ENCODE results near the gene RIMBP2.

Gene RIMBP2

DNA sequence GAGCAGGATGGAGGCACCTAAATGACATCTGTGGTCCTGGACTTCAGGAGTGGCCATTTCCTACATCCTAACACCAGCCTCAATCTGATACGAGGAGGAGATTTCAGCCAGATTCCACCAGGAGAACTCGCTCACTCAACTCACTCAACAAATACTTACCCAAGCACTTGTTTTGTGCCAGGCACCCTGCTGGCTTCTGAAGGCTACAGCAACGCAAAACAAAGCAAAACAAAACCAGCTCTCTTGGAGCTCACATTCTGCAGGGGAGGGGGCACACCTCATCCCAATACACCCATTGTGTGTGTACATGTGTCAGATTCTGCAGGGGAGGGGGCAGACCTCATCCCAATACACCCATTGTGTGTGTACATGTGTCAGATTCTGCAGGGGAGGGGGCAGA, 233.7 kb downstream of the RIMBP2 start:
- Histone ChIP-seq H3K9ac (ENCODE audit: low read length) (no peak overlapping the region), H3K36me3 (ENCODE audit: control insufficient read depth, insufficient read depth, low read length) (no peaks in the 10 kb centered on the region), H3K4me1 (ENCODE audit: control insufficient read depth, insufficient read depth, low read length) (peaks cover 15% of the 10 kb centered on the region), H3K27me3 (ENCODE audit: control insufficient read depth, insufficient read depth, low read length) (no peaks in the 10 kb centered on the region), H3K4me3 (ENCODE audit: low read depth, low read length) (no peak overlapping the region), H3K9me3 (ENCODE audit: control insufficient read depth, insufficient read depth, low read depth, low read length) (no peaks in the 10 kb centered on the region), H3K27ac (ENCODE audit: low read depth, low read length) (no peak overlapping the region)

DNA sequence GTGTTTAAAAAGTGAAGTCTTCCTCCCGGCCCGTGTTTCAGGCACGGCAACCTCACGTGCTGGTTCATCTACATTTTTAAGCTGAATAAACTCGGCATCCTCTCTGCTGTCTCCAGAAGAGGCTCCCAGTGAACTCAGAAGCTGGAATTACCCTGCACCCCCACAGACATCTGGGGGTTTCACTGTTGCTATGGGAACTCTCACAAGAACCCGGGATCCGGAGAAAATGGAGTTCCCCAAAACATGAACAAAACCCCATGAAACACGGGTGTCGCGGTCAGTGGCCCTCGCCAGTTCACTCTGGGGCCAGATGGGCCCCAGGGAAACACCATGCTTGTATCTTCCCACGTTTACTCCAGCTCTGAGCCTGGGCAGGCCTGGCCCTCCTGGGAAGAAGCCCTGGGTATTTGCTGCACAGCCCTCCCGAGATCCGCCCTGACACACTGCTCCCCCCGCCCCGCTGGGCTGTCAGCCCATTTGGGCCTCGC, 234.7 kb downstream of the RIMBP2 start:
- H3K27ac ChIP-seq (ENCODE audit: low read depth, low read length) = no peak overlapping the region

GRCh38 chr12:130480887-130481286, 235.2 kb downstream of the RIMBP2 start:
- Histone ChIP-seq H3K27ac (ENCODE audit: low read depth, low read length) (no peak overlapping the region), H3K4me3 (ENCODE audit: low read depth, low read length) (no peak overlapping the region), H3K36me3 (ENCODE audit: control insufficient read depth, insufficient read depth, low read length) (no peaks in the 10 kb centered on the region), H3K4me1 (ENCODE audit: control insufficient read depth, insufficient read depth, low read length) (peaks cover 15% of the 10 kb centered on the region), H3K9ac (ENCODE audit: low read length) (no peak overlapping the region), H3K9me3 (ENCODE audit: control insufficient read depth, insufficient read depth, low read depth, low read length) (no peaks in the 10 kb centered on the region), H3K27me3 (ENCODE audit: control insufficient read depth, insufficient read depth, low read length) (no peaks in the 10 kb centered on the region)

More for the DNA sequence above, 234.7 kb downstream of the RIMBP2 start:
- Histone ChIP-seq H3K4me1 (ENCODE audit: control insufficient read depth, insufficient read depth, low read length) (peaks cover 15% of the 10 kb centered on the region), H3K4me3 (ENCODE audit: low read depth, low read length) (no peak overlapping the region), H3K9me3 (ENCODE audit: control insufficient read depth, insufficient read depth, low read depth, low read length) (no peaks in the 10 kb centered on the region), H3K9ac (ENCODE audit: low read length) (no peak overlapping the region), H3K36me3 (ENCODE audit: control insufficient read depth, insufficient read depth, low read length) (no peaks in the 10 kb centered on the region), H3K27me3 (ENCODE audit: control insufficient read depth, insufficient read depth, low read length) (no peaks in the 10 kb centered on the region)

GRCh38 chr12:130480231-130480630, 235.9 kb downstream of the RIMBP2 start:
- Histone ChIP-seq H3K27ac (ENCODE audit: low read depth, low read length) (no peak overlapping the region), H3K36me3 (ENCODE audit: control insufficient read depth, insufficient read depth, low read length) (no peaks in the 10 kb centered on the region), H3K9ac (ENCODE audit: low read length) (no peak overlapping the region), H3K4me1 (ENCODE audit: control insufficient read depth, insufficient read depth, low read length) (peaks cover 15% of the 10 kb centered on the region), H3K27me3 (ENCODE audit: control insufficient read depth, insufficient read depth, low read length) (no peaks in the 10 kb centered on the region), H3K4me3 (ENCODE audit: low read depth, low read length) (no peak overlapping the region), H3K9me3 (ENCODE audit: control insufficient read depth, insufficient read depth, low read depth, low read length) (no peaks in the 10 kb centered on the region)

GRCh38 chr12:130479401-130480125, 236.5 kb downstream of the RIMBP2 start:
- Histone ChIP-seq H3K9me3 (ENCODE audit: control insufficient read depth, insufficient read depth, low read depth, low read length) (no peaks in the 10 kb centered on the region), H3K4me1 (ENCODE audit: control insufficient read depth, insufficient read depth, low read length) (peaks cover 15% of the 10 kb centered on the region), H3K36me3 (ENCODE audit: control insufficient read depth, insufficient read depth, low read length) (no peaks in the 10 kb centered on the region), H3K27me3 (ENCODE audit: control insufficient read depth, insufficient read depth, low read length) (no peaks in the 10 kb centered on the region), H3K4me3 (ENCODE audit: low read depth, low read length) (no peak overlapping the region), H3K27ac (ENCODE audit: low read depth, low read length) (no peak overlapping the region), H3K9ac (ENCODE audit: low read length) (no peak overlapping the region)

DNA sequence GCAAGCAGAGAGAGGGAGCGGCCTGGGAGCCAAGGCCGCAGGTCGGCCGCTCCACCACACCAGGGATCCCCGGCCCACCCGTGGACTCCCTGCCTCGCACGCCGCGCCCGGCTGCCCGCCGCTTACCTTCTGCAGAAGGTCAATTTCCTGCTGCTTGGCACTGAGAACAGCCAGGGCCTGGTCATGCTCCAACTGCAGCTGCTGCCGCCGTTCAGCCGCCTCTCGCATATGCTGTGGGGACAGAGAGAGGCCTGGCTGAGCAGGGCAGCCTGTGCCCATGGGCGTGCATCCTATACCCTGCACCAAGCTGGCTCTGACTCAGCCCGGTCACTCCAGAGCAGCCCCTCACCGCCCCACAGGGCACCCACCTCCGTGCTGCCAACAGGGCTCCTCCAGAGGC, 237.3 kb downstream of the RIMBP2 start:
- H3K9me3 ChIP-seq (ENCODE audit: control insufficient read depth, insufficient read depth, low read depth, low read length) = no peaks in the 10 kb centered on the region
- H3K4me1 ChIP-seq (ENCODE audit: control insufficient read depth, insufficient read depth, low read length) = peaks cover 15% of the 10 kb centered on the region
- H3K27me3 ChIP-seq (ENCODE audit: control insufficient read depth, insufficient read depth, low read length) = no peaks in the 10 kb centered on the region
- no peak overlapping the region for H3K27ac ChIP-seq (ENCODE audit: low read depth, low read length)
- H3K4me3 ChIP-seq (ENCODE audit: low read depth, low read length) = no peak overlapping the region
- no peak overlapping the region for H3K9ac ChIP-seq (ENCODE audit: low read length)
- H3K36me3 ChIP-seq (ENCODE audit: control insufficient read depth, insufficient read depth, low read length) = no peaks in the 10 kb centered on the region

DNA sequence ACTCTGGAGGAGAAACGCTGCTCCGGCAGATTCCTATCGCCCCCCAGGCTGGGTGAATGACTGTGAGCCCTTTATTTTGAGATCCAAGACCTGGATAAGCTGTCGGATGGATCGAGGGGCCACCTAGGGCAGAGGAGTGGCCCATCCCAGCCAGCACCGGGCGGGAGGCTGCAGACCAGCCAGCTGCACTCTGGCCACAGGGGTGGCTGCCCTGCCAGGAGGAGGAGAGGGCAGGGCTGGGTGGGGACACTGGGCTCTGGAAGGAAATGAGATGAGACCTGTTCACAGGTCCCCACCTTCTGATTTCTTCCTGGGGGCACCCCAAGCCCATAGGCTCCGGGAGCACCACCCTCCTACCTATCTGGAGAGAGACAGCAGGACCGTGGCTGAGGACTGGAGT, 238.4 kb downstream of the RIMBP2 start:
- Histone ChIP-seq H3K27me3 (ENCODE audit: control insufficient read depth, insufficient read depth, low read length) (no peaks in the 10 kb centered on the region), H3K4me1 (ENCODE audit: control insufficient read depth, insufficient read depth, low read length) (peaks cover 14% of the 10 kb centered on the region), H3K36me3 (ENCODE audit: control insufficient read depth, insufficient read depth, low read length) (no peaks in the 10 kb centered on the region)

GRCh38 chr12:130477266-130477665, 238.8 kb downstream of the RIMBP2 start:
- H3K4me1 ChIP-seq (ENCODE audit: control insufficient read depth, insufficient read depth, low read length) = peaks cover 10% of the 10 kb centered on the region
- H3K9ac ChIP-seq (ENCODE audit: low read length) = no peak overlapping the region
- H3K27ac ChIP-seq (ENCODE audit: low read depth, low read length) = no peak overlapping the region

More for the DNA sequence above, 238.4 kb downstream of the RIMBP2 start:
- Histone ChIP-seq H3K4me3 (ENCODE audit: low read depth, low read length) (no peak overlapping the region), H3K9ac (ENCODE audit: low read length) (no peak overlapping the region), H3K9me3 (ENCODE audit: control insufficient read depth, insufficient read depth, low read depth, low read length) (no peaks in the 10 kb centered on the region), H3K27ac (ENCODE audit: low read depth, low read length) (no peak overlapping the region)

DNA sequence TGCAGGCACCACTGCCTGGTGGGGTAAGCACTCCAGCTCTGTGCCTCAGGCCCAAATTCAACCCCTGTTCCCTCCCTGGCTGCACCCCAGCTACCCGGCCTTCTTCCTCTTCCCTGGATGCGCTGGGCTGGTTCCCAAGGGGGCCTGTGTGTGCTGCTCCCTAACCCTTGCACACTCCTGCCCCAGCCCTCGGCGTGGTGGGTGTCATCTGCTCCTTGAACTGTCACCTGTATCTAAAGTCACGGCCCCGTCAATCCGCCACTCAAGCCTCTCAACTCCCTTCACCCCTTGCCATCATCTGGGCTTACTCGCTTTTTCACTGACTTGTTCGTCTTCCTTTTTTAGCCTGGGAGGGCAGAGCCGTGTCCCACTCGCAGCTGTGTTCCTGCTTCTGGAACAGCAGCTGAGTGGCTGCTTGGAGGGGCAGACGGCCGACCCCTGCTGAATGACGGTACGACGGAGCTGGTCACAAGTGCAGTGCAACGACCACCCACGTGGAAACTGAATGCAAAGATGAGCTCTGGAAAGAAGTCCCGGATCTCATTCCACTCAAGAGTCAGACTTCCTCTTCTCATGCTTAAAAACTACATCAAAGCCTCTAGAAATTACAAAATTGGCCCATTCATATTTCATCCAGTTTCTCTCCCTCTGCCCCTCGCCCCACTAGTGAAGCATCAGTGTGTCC, 239.5 kb downstream of the RIMBP2 start:
- Histone ChIP-seq H3K36me3 (ENCODE audit: control insufficient read depth, insufficient read depth, low read length) (no peaks in the 10 kb centered on the region), H3K9me3 (ENCODE audit: control insufficient read depth, insufficient read depth, low read depth, low read length) (no peaks in the 10 kb centered on the region), H3K9ac (ENCODE audit: low read length) (no peak overlapping the region), H3K27ac (ENCODE audit: low read depth, low read length) (no peak overlapping the region), H3K27me3 (ENCODE audit: control insufficient read depth, insufficient read depth, low read length) (no peaks in the 10 kb centered on the region), H3K4me1 (ENCODE audit: control insufficient read depth, insufficient read depth, low read length) (peaks cover 6% of the 10 kb centered on the region; the same call in 1 of the 2 replicates), H3K4me3 (ENCODE audit: low read depth, low read length) (no peak overlapping the region)

More at GRCh38 chr12:130477266-130477665, 238.8 kb downstream of the RIMBP2 start:
- Histone ChIP-seq H3K9me3 (ENCODE audit: control insufficient read depth, insufficient read depth, low read depth, low read length) (no peaks in the 10 kb centered on the region), H3K4me3 (ENCODE audit: low read depth, low read length) (no peak overlapping the region), H3K27me3 (ENCODE audit: control insufficient read depth, insufficient read depth, low read length) (no peaks in the 10 kb centered on the region), H3K36me3 (ENCODE audit: control insufficient read depth, insufficient read depth, low read length) (no peaks in the 10 kb centered on the region)

- Histone ChIP-seq H3K36me3 (ENCODE audit: control insufficient read depth, insufficient read depth, low read length) (no peaks in the 10 kb centered on the region), H3K9ac (ENCODE audit: low read length) (no peak overlapping the region), H3K4me3 (ENCODE audit: low read depth, low read length) (no peak overlapping the region), H3K27ac (ENCODE audit: low read depth, low read length) (no peak overlapping the region), H3K4me1 (ENCODE audit: control insufficient read depth, insufficient read depth, low read length) (no peaks in the 10 kb centered on the region), H3K27me3 (ENCODE audit: control insufficient read depth, insufficient read depth, low read length) (no peaks in the 10 kb centered on the region), H3K9me3 (ENCODE audit: control insufficient read depth, insufficient read depth, low read depth, low read length) (no peaks in the 10 kb centered on the region)
Observed at GRCh38 chr12:130474599-130475269, 241.4 kb downstream of the RIMBP2 start.

DNA sequence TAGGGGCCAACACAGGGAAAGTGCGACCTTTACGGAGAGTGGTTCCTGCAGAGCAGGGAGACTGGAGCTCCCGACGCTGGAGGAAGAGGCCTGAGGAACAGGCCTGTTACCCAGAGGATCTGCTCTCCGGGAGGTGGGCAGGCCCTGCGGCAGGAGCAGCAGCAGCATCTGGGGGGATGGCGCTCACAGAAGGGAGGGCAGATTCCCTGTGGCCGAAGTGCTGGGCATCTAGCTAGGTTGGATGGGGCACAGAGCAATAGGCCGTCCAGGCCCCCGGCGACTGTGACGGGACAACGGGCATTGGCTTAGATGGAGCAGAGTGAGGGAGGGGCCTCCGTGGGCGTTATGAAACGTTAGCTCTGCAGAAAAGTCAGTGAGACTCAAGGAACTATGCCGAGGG, 242.8 kb downstream of the RIMBP2 start:
- Histone ChIP-seq H3K27me3 (ENCODE audit: control insufficient read depth, insufficient read depth, low read length) (no peaks in the 10 kb centered on the region), H3K9me3 (ENCODE audit: control insufficient read depth, insufficient read depth, low read depth, low read length) (no peaks in the 10 kb centered on the region), H3K4me1 (ENCODE audit: control insufficient read depth, insufficient read depth, low read length) (no peaks in the 10 kb centered on the region), H3K36me3 (ENCODE audit: control insufficient read depth, insufficient read depth, low read length) (no peaks in the 10 kb centered on the region), H3K27ac (ENCODE audit: low read depth, low read length) (no peak overlapping the region), H3K4me3 (ENCODE audit: low read depth, low read length) (no peak overlapping the region), H3K9ac (ENCODE audit: low read length) (no peak overlapping the region)

All from HUES6 (cell line).